GM12878 (cell line): ENCODE results near the gene TMUB1.

Source experiments
- CBFB ChIP-seq: IDR thresholded peaks from 2 replicates; pipeline ENCODE4 v1.6.1; 2016; ENCODE audit warnings: antibody characterized with exemption, low read depth
- CTCF ChIP-seq, 3 experiments: IDR thresholded peaks in 2 of 3; conservative IDR thresholded peaks in 1 of 3; 2 replicates each; pipeline ENCODE4 v1.5.1; 2011; ENCODE audit warnings: low read depth in 3 of 3, low read length in 3 of 3, mild to moderate bottlenecking in 3 of 3, control low read depth in 2 of 3, moderate library complexity in 2 of 3, inconsistent platforms in 1 of 3, mixed read lengths in 1 of 3; ENCODE audit not compliant: control insufficient read depth in 2 of 3, insufficient read depth in 1 of 3; ENCODE audit errors: extremely low read depth in 1 of 3
- EZH2 ChIP-seq: IDR thresholded peaks from 2 replicates; pipeline ENCODE4 v1.6.1; 2012; ENCODE audit warnings: low read depth, mild to moderate bottlenecking, control low read depth, inconsistent platforms, low read length, borderline replicate concordance; ENCODE audit not compliant: control insufficient read depth
- MEF2B ChIP-seq: fragments of 450-650 bp; IDR thresholded peaks from 2 replicates; pipeline ENCODE4 v1.6.1; 2018; ENCODE audit warnings: mild to moderate bottlenecking, moderate library complexity; ENCODE audit not compliant: partially characterized antibody, poor library complexity, severe bottlenecking
- MYC ChIP-seq: IDR thresholded peaks from 2 replicates; pipeline ENCODE4 v1.6.1; 2011; ENCODE audit warnings: mild to moderate bottlenecking, low read length, moderate library complexity, inconsistent platforms; ENCODE audit not compliant: insufficient read depth, insufficient replicate concordance, insufficient read length, severe bottlenecking
- NFYB ChIP-seq: IDR thresholded peaks from 2 replicates; pipeline ENCODE4 v1.6.1; 2011; ENCODE audit warnings: low read depth, mild to moderate bottlenecking, low read length, improper control_type of control experiment, moderate library complexity; ENCODE audit not compliant: insufficient read depth
- PBX3 ChIP-seq: IDR thresholded peaks from 2 replicates; pipeline ENCODE4 v1.6.1; 2011; ENCODE audit warnings: mild to moderate bottlenecking, low read depth, low read length, moderate library complexity; ENCODE audit not compliant: insufficient replicate concordance
- POLR2A ChIP-seq: IDR thresholded peaks from 2 replicates; pipeline ENCODE4 v1.6.1; 2011; ENCODE audit warnings: low read depth, mild to moderate bottlenecking, low read length
- RAD21 ChIP-seq: IDR thresholded peaks from 2 replicates; pipeline ENCODE4 v1.6.1; 2011; ENCODE audit warnings: mild to moderate bottlenecking, low read depth, low read length, moderate library complexity; ENCODE audit not compliant: insufficient read depth
- SMAD1 ChIP-seq: fragments of 450-650 bp; IDR thresholded peaks from 2 replicates; pipeline ENCODE4 v1.6.1; 2018; ENCODE audit warnings: mild to moderate bottlenecking, low read depth; ENCODE audit not compliant: partially characterized antibody
- SRF ChIP-seq, 2 experiments: IDR thresholded peaks; 2 replicates each; pipeline ENCODE4 v1.6.1; 2011; ENCODE audit warnings: low read depth in 2 of 2, low read length in 2 of 2, mild to moderate bottlenecking in 1 of 2, moderate library complexity in 1 of 2
- SUPT20H ChIP-seq: IDR thresholded peaks from 2 replicates; pipeline ENCODE4 v1.6.1; 2011; ENCODE audit warnings: low read depth, mild to moderate bottlenecking, low read length, moderate library complexity, borderline replicate concordance; ENCODE audit not compliant: control insufficient read depth
- ZBTB40 ChIP-seq: fragments of 450-650 bp; IDR thresholded peaks from 2 replicates; pipeline ENCODE4 v1.6.1; 2016; ENCODE audit warnings: mild to moderate bottlenecking, moderate library complexity, borderline replicate concordance
- ZNF24 ChIP-seq: fragments of 450-650 bp; IDR thresholded peaks from 2 replicates; pipeline ENCODE4 v1.6.1; 2017; ENCODE audit warnings: antibody characterized with exemption, mild to moderate bottlenecking

GRCh38 chr7:151066273-151066974 lies 16.9 kb downstream of the TMUB1 start:
- TF ChIP-seq CTCF (IDR thresholded peaks at IDR 0.05 in 2 of 3, conservative IDR thresholded peaks at IDR 0.05 in 1 of 3; ENCODE audit: control insufficient read depth in 2 of 3, extremely low read depth in 1 of 3, insufficient read depth in 1 of 3, low read depth in 3 of 3, low read length in 3 of 3), result no peak
- no peak for TF ChIP-seq EZH2
- no peak for TF ChIP-seq ZNF24
- no peak for TF ChIP-seq CBFB
- no peak for TF ChIP-seq SUPT20H
- no peak for TF ChIP-seq ZBTB40
- TF ChIP-seq MYC, result no peak
- TF ChIP-seq PBX3, result no peak
- no peak for TF ChIP-seq POLR2A
- TF ChIP-seq MEF2B, result no peak
- TF ChIP-seq SRF (IDR thresholded peaks at IDR 0.05; ENCODE audit: low read depth in 2 of 2, low read length in 2 of 2), result no peak
- TF ChIP-seq SMAD1, result no peak
- no peak for TF ChIP-seq NFYB
- TF ChIP-seq RAD21, result no peak
